CD1c-positive myeloid dendritic cell (primary cell): ENCODE data around the gene TANC1.

ENCODE experiments used
- DNase-seq: peaks from one replicate; pipeline ENCODE4 v3.0.0-alpha.2; 2016; ENCODE audit errors: extremely low spot score

TANC1 gene

DNA sequence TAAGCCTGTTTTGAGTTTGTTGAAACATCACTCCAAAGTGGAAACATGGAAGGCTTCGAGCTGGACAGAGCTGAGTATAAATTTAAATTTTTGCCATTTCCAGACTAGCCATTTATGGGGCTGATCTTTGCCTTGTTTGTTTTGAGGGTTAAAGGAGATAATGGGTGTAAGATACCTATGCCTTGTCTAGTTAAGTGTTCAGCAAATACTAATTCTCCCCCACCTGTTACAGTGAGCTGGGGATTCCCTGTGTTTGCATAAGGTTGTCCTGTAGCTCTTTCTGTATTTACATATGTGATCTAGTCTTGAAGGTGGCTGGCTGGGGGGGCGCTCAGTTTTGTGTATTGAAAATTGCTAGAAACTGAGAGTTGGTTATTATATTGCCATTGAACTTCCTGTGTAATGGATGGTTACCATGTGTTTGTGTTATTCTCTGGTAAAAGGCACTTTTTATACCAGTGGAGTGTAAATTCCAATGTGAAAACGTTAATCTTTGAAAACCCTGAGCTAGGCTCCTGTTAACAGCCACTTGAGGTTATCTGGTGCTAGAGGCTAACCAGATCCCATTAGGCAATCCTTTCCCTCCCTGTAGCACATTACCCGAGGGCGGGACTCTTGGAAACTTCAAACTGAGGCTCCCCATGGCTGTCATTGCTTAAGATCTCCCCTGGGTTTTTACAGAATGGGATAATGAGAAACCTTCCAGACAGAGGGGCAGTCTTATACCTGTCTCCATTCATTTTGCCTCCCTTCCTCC is 26.7 kb downstream of the TANC1 start:
- DNase-seq = no peak

DNA sequence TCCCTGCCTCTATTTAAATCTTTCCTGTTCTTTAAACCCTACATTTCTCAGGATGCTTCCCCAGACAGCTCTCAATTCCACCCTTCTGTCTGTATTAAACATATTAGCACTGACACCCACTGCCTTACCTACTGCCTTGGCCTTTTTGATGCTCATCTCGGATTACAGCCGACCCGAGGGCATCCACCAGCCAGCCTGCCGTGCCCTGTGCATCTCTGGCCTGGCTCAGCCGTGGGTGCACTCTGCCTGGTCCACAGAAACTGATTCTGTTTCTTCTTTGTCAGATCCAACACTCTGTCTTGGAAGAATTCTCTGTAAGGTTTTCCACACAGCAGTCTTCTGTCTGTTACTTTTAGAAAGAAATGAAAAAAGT is 27.2 kb downstream of the TANC1 start:
- no peak for DNase-seq

DNA sequence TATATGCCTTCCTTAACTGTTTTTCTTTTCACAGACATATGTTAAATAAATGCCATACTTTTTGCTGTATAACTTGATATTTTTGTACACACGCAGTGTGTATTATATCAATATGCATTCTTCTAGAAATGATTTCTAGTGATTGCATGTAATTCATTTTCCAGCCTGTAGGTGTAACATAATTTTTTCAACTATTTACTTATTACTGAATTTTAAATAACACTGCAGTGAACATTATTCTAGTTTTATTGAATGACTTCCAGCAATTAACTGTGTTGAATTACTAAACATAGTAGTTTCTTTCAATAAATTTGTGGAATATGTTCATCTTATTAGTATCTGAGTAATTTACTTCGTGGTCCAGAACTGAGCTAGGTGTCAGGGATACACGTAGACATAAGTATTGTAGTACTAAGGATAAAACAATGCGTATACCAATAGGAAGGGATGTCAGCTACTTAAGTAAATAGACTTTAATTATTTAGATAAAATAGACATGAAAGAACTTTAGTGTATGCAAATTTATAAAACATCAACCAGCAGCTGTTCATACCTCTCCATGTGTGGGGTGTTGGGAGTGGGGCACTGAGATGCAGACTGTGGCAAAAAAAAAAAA is 28.0 kb downstream of the TANC1 start:
- DNase-seq = no peak

DNA sequence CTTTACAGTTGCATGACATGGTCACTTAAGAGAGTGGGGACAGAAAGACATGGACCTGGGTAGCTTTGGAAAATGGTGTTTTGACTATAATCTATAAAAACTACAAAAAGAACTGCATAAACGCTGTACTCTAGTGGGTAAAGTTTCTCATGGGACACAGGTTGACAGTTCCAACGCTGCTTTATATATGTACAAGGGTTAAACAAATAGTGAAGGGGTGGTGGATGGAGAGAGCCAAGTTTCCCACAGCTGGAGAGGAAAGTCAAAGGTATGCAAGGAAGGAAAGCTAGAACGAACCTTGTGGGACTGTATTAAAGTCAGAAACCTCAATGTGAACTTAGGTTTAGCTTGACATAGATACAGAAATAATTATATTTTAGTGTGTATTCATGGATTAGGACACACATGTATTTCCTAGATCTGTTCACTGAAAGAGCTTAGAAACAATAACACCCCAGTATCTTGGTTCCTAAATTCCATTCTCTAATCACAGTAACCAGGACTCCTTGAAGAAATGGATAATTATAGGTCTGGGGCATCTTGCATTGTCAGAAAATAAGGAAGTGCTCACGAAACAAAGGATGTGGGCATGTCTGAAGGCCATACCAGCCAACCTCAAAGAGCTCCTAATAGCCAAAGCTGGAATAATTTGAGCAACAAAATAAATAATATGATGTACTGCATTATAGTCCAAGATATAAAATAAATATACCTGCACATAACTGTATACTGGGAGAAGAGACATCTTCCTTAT is 28.8 kb downstream of the TANC1 start:
- no peak for DNase-seq

DNA sequence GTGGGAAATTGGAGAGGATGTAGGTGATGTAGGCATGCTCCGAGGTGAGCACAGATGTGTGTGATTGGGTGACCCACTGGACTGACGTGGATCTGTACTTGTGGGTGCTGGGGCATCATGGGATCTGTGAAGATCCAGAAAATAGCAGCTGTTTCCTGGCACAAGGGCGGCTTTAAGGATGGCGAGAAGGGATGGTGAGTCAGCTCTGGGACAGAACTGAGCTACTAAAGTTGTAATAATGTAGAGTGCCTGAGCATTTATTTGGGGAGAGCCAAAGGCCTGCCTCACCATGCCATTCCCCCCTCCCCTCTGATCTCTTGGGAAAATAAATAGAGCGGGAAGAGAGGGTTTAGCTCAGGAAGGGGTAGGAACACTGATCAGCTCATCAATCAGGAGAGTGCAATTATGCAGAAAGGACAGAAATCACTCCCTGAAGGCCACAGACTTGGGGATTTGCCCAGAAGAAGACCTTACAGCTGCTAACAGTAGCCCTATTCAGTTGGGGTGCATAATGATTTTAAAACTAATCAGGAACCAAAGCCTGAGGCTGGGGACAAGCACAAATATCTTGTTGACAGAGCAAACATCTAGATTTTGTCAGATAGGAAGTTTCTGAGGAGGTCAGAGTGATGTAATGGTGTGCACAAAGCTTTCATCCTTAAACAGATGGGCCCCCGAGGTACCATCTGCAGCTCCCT is 30.3 kb downstream of the TANC1 start:
- no peak for DNase-seq

DNA sequence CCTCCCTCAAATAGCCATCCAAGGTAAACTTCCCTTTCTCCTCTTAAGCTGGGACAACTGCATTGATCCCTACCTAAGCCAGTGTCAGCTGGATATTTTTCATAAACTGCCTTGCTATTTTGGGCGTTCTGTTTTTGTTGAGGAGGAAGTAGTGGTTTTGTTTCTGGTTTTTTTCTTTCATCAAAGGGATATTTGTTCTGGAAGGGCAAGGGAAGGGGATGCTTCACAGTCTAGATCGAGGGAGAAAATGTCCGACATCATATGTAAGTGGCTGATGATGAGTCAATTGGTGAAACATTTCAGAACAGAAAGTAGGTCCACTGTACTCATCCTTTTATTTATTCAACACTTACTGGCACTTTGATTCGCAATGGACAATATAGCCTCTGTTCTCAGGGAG is 31.0 kb downstream of the TANC1 start:
- DNase-seq = no peak

DNA sequence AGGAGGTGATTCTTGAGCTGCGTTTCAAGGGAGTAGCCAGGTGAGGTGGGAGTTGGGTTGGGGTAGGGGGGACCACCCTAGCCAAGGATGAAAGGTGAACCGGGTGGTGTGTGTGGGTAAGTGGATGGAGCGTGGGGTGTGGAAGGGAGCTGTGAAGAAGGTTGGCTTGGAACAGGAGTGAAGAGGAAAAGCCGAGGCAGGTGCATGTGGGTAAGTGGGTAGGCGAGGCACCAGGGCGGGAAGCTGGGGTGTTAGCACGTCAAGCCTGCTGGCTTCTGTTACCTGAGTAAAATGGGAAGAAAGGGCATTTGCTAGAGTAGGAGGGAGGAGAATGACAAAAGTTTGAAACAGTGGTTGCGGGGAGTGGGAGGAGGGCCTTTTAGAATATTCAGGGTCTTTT is 31.6 kb downstream of the TANC1 start:
- no peak for DNase-seq

DNA sequence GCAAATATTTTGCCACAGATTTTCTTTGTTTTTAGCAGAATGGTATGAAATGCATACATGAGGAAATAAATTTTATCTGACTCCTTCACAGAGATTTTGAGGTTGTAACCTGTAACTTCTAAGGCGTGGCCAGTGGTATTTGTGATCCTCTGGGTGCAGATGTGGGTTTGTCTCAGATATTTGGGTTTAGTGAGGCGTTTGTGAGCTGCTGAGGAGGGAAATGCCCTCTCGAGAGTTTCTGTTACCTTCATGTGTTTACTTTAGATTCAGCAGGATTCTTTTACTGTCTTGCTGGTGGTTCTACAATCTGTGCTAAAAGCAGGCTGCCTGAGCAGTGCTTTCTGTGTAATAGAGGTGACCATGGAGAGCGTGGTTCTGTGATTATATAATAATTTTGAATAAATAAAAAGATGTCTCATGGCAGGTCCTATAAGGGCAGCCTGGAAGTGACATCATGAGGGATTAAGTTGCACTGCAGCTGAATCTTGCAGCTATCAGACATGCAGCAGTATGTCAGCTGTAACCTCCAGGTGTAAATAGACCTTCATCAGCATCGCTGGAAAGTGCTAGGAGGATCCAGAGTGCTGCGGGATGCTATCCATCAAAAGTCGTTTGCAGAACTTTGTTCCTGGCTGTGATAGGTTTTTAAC is 34.1 kb downstream of the TANC1 start:
- no peak for DNase-seq

DNA sequence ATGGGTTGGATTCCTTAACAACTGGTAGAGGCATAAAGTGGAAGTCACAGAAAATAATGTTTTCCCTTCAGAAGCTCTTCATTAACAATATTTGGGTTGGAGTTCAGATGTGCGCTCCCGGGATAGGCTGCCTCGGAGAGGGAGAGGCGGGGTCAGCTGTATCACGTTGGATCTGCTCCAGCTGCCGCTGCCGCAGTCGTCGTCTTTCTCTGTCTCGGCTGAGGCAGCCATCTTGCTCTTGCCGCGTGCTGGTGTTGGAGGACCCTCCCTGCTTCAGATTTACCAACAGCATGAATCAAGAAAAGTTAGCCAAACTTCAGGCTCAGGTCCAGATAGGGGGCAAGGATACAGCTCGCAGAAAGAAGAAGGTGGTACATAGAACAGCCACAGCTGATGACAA is 35.1 kb downstream of the TANC1 start:
- DNase-seq = no peak

DNA sequence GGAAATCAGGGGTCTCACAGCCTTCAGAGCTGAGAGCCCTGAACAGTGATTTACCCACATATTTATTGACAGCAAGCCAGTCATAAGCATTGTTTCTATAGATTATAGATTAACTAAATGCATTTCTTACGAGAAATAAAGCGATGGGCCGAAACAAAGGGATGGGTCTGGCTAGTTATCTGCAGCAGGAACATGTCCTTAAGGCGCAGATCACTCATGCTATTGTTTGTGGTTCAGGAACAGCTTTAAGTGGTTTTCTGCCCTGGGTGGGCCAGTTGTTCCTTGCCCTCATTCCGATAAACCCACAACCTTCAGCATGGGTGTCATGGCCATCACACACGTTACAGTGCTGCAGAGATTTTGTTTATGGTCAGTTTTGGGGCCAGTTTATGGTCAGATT is 36.4 kb downstream of the TANC1 start:
- DNase-seq = no peak

DNA sequence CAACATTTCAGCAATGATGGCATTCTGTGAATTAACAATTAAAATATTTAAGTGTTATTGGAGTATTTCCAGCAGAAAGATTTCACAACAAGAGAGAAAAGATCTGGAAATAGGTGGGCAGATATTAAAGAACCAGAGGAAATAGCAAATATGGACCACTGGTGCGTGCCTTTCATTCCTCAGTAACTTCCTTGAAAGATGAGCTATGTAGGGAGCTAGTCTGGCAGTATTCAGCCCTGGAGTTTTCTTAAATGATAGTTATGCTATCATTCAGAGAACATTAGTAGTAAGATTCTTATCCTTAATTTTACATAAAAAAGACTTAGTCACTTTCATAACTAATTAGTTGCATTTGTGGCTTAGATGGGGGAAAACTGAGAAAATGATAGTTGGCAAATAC is 41.5 kb downstream of the TANC1 start:
- DNase-seq = no peak

DNA sequence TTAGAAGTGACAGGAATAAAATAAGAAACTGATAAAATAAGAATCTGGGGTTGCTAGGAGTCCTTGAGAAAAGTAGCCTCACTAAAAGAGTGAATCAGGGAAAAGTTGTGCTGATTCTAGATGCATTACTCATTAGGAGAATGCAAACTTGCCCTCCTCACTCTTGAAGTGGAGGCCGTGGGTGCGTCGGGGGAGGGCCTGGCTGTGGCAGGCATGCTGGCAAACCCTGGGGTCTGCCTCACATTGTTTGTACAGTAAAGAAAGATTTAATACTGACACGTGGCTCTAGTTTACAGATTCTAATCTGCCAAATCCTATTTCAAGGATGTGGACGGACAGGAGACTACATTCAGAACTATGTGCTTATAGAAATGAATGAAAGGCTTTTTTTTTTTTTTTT is 41.9 kb downstream of the TANC1 start:
- DNase-seq = no peak

DNA sequence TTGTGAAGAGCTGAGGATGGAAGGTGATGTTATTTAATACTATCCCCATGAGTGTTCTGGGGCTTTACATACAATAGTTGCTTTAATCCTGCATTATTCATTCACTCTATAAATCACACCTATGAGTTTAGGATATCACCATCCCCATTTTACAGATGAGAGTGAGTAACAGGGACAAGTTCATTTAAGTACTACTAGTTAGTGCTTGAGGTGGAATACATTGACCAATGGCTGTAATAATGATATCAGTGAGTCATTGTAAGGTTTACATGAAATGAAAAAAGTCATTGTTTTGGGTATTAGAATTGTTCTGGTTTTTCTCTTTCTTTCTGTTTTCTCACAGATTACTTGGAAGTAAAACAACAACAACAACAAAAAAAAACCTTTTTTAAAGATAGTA is 42.5 kb downstream of the TANC1 start:
- DNase-seq = no peak

DNA sequence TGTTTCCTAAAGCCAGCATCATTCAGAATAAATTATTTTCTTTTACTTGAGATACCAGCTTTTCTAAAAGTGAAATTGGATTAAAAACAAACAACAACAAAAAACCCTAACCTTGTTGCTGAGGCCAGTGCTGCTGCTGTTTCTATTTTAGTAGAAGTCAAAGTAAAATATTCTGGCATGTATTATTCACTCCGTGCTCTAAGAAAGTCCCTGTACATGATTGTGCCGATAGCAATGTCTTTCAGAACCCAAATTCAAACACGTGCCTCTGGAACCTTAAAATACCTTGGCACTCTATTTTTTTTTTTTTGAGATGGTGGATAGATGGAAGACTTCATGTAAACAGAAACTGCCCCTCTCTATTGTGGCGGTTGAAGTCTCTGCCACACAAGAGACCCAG is 43.7 kb downstream of the TANC1 start:
- DNase-seq = no peak

DNA sequence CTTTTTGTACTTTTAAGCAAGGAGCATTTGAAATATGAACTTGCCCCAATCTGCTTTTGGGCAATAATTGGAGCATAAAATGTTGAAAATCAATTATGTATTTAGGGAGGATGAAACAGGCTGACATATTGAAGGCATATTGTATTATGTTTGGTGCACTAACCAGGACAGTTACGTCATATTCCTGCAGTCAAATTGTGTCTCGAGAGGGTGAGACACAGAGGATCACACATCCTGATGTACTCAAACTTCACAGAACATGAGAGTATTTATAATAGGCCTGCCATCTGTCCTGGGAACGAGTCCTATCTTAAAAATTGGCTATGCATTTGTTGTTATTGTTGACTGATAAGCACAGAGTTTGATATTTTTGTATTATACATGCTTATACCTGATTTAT is 44.7 kb downstream of the TANC1 start:
- DNase-seq = no peak

DNA sequence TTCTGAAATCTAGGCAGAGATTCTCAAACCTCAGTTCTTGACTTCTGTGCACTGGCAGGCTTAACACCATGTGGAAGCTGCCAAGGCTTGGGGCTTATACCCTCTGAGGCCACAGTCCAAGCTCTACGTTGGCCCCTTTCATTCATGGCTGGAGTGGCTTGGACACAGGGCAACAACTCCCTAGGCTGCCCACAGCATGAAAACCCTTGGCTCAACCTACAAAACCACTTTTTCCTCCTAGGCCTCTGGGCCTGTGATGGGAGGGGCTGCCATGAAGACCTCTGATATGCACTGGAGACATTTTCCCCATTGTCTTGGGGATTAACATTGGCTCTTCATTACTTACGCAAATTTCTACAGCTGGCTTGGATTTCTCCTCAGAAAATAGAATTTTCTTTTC is 46.7 kb downstream of the TANC1 start:
- no peak for DNase-seq

DNA sequence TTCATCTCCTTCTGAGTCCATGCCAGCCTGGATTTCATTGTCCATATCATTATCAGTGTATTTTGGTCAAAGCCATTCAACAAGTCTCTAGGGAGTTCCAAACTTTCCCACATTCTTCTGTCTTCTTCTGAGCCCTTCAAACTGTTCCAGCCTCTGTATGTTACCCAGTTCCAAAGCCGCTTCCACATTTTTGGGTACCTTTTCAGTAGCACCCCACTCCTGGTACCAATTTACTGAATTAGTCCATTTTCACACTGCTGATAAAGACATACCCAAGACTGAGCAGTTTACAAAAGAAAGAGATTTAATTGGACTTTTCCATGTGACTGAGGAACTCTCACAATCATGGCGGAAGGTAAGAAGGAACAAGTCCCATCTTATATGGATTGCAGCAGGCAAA is 47.4 kb downstream of the TANC1 start:
- DNase-seq = no peak

DNA sequence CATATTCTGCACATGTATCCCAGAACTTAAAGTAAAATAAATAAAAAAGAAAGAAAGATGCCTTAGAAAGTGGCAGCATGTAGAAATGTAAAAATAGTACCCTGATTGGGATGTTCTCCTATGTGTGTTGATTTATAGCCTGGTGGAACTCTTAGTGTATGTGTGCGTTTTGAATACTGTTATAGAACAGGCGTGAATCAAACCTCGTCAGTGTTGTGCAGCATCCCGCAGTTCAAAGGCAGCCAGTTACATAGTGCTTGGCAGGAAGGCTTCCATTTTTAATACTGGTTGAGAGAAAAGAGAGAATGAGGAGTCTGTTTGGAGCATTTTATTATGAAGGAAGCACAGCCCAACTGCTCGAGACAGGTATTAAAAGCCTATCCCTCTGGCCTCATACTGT is 49.4 kb downstream of the TANC1 start:
- DNase-seq = no peak

DNA sequence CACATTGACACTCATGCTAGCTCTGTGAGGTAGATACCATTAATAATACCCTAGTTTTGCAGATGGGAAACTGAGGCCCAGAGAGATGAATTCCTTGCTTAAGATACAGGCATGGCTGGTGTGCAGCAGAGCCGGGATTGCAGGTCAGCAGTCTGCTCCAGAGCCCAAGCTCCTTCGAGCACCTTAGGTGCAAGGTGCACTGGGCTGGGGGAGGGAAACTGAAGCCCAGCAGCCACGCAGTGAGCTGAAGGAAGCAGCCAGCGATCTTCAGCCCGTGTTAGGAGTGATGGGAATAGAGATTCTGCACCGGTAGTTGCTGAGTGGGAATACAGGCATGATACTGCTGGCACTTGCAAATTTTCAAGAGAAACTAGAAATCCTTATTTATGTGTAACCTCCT is 50.6 kb downstream of the TANC1 start:
- no peak for DNase-seq

DNA sequence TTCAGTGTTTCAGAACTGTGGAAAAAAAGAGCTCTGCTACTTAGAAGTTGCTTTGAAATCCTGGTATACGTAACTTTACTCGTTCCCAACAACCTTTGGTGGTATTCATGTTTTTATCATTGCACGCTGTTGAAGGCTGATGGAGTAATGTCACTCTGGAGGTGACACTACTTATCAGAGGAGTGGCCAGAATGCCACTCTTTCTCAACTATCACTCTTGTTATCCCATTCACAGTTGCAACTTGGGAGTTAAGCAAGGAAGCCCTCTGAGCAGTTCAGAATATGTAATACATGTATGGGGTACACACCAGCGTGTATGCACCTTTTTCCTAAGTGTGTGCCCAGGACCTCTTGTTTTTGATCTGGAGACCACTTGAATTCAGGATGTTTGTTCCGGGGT is 53.6 kb downstream of the TANC1 start:
- DNase-seq = no peak

DNA sequence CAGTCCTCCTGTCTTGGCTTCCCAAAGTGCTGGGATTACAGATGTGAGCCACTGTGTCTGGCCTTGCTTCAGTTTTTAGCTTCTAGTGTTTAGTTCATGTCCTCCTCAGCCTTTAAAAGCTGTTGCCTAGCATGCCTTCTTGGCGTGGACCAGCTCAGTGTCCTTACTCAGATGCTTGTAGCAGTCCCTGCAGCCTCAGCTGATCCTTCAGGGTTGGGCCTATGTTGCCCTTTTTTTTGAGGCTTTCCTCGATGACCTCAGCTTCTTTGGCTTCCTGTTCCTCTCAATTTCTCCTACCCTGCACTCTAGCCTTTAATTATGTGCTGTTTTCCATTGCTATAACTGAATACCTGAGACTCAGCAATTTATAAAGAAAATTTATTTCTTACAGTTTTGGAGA is 57.7 kb downstream of the TANC1 start:
- DNase-seq = no peak

DNA sequence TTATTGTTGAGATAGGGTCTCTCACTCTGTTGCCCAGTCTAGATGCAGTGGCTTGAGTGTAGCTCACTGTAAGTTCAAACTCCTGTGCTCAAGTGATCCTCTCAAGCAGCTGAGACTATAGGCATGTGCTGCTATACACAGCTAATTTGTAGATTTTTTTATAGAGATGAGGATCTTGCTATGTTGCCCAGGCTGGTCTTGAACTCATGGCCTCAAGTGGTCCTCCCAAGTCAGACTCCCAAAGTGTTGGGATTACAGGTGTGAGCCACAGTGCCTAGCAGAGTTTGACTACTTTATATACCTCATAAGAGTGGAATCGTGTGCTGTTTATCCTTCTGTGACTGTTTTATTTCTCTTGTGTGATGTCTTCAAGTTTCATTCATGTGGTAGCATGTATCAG is 60.3 kb downstream of the TANC1 start:
- DNase-seq = no peak
